H1 (cell line): ENCODE data around the gene CTSL. TPM values are rescaled to one million over a fixed set of nuclear protein-coding genes. Genes with fewer than 3 reads are reported as not detected.
A peak's percentile ranks its signal among the peaks of the same experiment; 100 is the strongest.

Experiments used
- CTCF ChIA-PET: fragments of 300-600 bp; sonication (Branson Sonifier 250); formaldehyde crosslinking; loops from one replicate; lab custom pipeline; 2021; ENCODE audit not compliant: partially characterized antibody; lab: Charles Lee
- POLR2A ChIA-PET: fragments of 300-600 bp; sonication (Branson Sonifier 250); formaldehyde crosslinking; loops from one replicate; lab custom pipeline; 2021; ENCODE audit warnings: inconsistent platforms; ENCODE audit not compliant: partially characterized antibody; lab: Charles Lee
- DNase-seq, 2 experiments: peaks; one replicate each; pipeline versions ENCODE4 v3.0.0 to v3.0.0-alpha.2; 2010 to 2022; ENCODE audit warnings: low spot score in 2 of 2, low read depth in 1 of 2, mixed read lengths in 1 of 2
- FAIRE-seq: peaks from 2 replicates; lab custom pipeline; 2011; peaks lifted over from hg19 to GRCh38; lab: Jason Lieb, UNC
- H2AFZ ChIP-seq: 2 replicates; pipeline ENCODE4 v1.8.1; 2012; ENCODE audit warnings: low read length, inconsistent platforms
- H2AK5ac ChIP-seq: 2 replicates; pipeline ENCODE4 v1.6.1; 2013; ENCODE audit warnings: low read depth, low read length
- H2BK120ac ChIP-seq: replicated peaks from 2 replicates; pipeline ENCODE3; 2013; ENCODE audit warnings: low read depth, low read length, inconsistent platforms
- H2BK12ac ChIP-seq: 2 replicates; pipeline ENCODE4 v1.6.1; 2013; ENCODE audit warnings: low read depth, low read length
- H2BK15ac ChIP-seq: 2 replicates; pipeline ENCODE4 v1.6.1; 2013; ENCODE audit warnings: low read length
- H2BK20ac ChIP-seq: 2 replicates; pipeline ENCODE4 v1.6.1; 2013; ENCODE audit warnings: low read length
- H2BK5ac ChIP-seq: 2 replicates; pipeline ENCODE4 v1.6.1; 2013; ENCODE audit warnings: low read depth, low read length
- H3K14ac ChIP-seq: 2 replicates; pipeline ENCODE4 v1.6.1; 2013; ENCODE audit warnings: inconsistent platforms; ENCODE audit not compliant: insufficient read length
- H3K18ac ChIP-seq: 2 replicates; pipeline ENCODE4 v1.6.1; 2013; ENCODE audit warnings: low read length; ENCODE audit errors: extremely low read depth
- H3K23ac ChIP-seq: 2 replicates; pipeline ENCODE4 v1.6.1; 2013; ENCODE audit warnings: inconsistent platforms; ENCODE audit not compliant: insufficient read length
- H3K23me2 ChIP-seq: 2 replicates; pipeline ENCODE4 v1.6.1; 2013; ENCODE audit warnings: low read depth, low read length
- H3K27ac ChIP-seq: 2 replicates; pipeline ENCODE4 v1.6.1; 2011; ENCODE audit warnings: low read depth, low read length, inconsistent platforms
- H3K27me3 ChIP-seq, 4 experiments: replicated peaks in 1 of 4; 1 replicate in 1 of 4; 2 replicates in 3 of 4; pipeline versions ENCODE4 v1.6.1 to v1.8.1; 2011 to 2013; ENCODE audit warnings: low read length in 3 of 4, mild to moderate bottlenecking in 3 of 4, inconsistent platforms in 2 of 4, mixed read lengths in 2 of 4, moderate library complexity in 1 of 4; ENCODE audit not compliant: control insufficient read depth in 3 of 4, insufficient read depth in 3 of 4; ENCODE audit errors: extremely low read depth in 1 of 4
- H3K36me3 ChIP-seq, 4 experiments: 2 replicates each; pipeline versions ENCODE4 v1.6.1 to v1.8.1; 2011 to 2013; ENCODE audit warnings: mild to moderate bottlenecking in 4 of 4, low read length in 3 of 4, moderate library complexity in 2 of 4, control low read depth in 1 of 4, inconsistent platforms in 1 of 4; ENCODE audit not compliant: insufficient read depth in 4 of 4, control insufficient read depth in 2 of 4
- H3K4ac ChIP-seq: replicated peaks from 2 replicates; pipeline ENCODE3; 2013; ENCODE audit warnings: low read length, low read depth, mixed read lengths, inconsistent platforms; ENCODE audit not compliant: insufficient read length
- H3K4me1 ChIP-seq, 4 experiments: replicated peaks in 1 of 4; 1 replicate in 1 of 4; 2 replicates in 3 of 4; pipeline versions ENCODE4 v1.6.1 to v1.8.1; 2011 to 2013; ENCODE audit warnings: low read length in 3 of 4, inconsistent platforms in 2 of 4, mixed read lengths in 1 of 4; ENCODE audit not compliant: insufficient read depth in 4 of 4, control insufficient read depth in 3 of 4
- H3K4me2 ChIP-seq, 2 experiments: 2 replicates each; pipeline versions ENCODE4 v1.6.1 to v1.8.1; 2011 to 2013; ENCODE audit warnings: low read depth in 2 of 2, low read length in 2 of 2, control low read depth in 1 of 2, inconsistent platforms in 1 of 2, mild to moderate bottlenecking in 1 of 2; ENCODE audit not compliant: insufficient read depth in 1 of 2
- H3K4me3 ChIP-seq, 4 experiments: fragments of 200-600, 300-600 bp in 1 of 4; sonication (generic), shearing (Covaris generic), sonication (Bioruptor Twin) in 1 of 4; 2 replicates each; pipeline versions ENCODE4 v1.5.1 to v1.8.1; 2011 to 2016; ENCODE audit warnings: low read length in 4 of 4, low read depth in 3 of 4, control low read depth in 2 of 4, inconsistent platforms in 2 of 4, mild to moderate bottlenecking in 2 of 4, mixed read lengths in 1 of 4, moderate library complexity in 1 of 4; ENCODE audit not compliant: insufficient read depth in 2 of 4; ENCODE audit errors: extremely low read depth in 1 of 4
- H3K56ac ChIP-seq: replicated peaks from 2 replicates; pipeline ENCODE3; 2013; ENCODE audit warnings: low read depth, mild to moderate bottlenecking, mixed read lengths, low read length, inconsistent platforms; ENCODE audit not compliant: insufficient read length
- H3K79me1 ChIP-seq: 2 replicates; pipeline ENCODE4 v1.6.1; 2013; ENCODE audit warnings: low read depth, low read length, control low read depth
- H3K79me2 ChIP-seq, 2 experiments: 2 replicates each; pipeline versions ENCODE4 v1.6.1 to v1.8.1; 2012 to 2013; ENCODE audit warnings: low read length in 2 of 2, mild to moderate bottlenecking in 2 of 2, inconsistent platforms in 1 of 2; ENCODE audit not compliant: insufficient read depth in 2 of 2, control insufficient read depth in 1 of 2
- H3K9ac ChIP-seq, 4 experiments: replicated peaks in 1 of 4; 1 replicate in 1 of 4; 2 replicates in 3 of 4; pipeline versions ENCODE4 v1.6.1 to v1.8.1; 2011 to 2013; ENCODE audit warnings: low read depth in 3 of 4, low read length in 3 of 4, control low read depth in 2 of 4, mild to moderate bottlenecking in 2 of 4, moderate library complexity in 2 of 4, inconsistent platforms in 1 of 4; ENCODE audit errors: extremely low read depth in 1 of 4
- H3K9me3 ChIP-seq, 2 experiments: 2 replicates each; pipeline versions ENCODE4 v1.6.1 to v1.8.1; 2012 to 2013; ENCODE audit warnings: mild to moderate bottlenecking in 2 of 2, moderate library complexity in 2 of 2, control low read depth in 1 of 2, inconsistent platforms in 1 of 2, low read depth in 1 of 2, low read length in 1 of 2, mixed read lengths in 1 of 2; ENCODE audit not compliant: insufficient read depth in 2 of 2
- H4K20me1 ChIP-seq, 2 experiments: replicated peaks in 1 of 2; 2 replicates each; pipeline versions ENCODE3 to v1.8.1; 2011 to 2013; ENCODE audit warnings: inconsistent platforms in 2 of 2, low read length in 2 of 2, mild to moderate bottlenecking in 1 of 2; ENCODE audit not compliant: insufficient read depth in 2 of 2, control insufficient read depth in 1 of 2
- H4K5ac ChIP-seq: 2 replicates; pipeline ENCODE4 v1.6.1; 2013; ENCODE audit warnings: low read length, low read depth, mixed read lengths, inconsistent platforms; ENCODE audit not compliant: insufficient read length
- H4K8ac ChIP-seq: 2 replicates; pipeline ENCODE4 v1.8.0; 2013; ENCODE audit warnings: mild to moderate bottlenecking, moderate library complexity, low read length, inconsistent platforms; ENCODE audit not compliant: insufficient read depth; ENCODE audit errors: extremely low read depth
- H4K91ac ChIP-seq: replicated peaks from 2 replicates; pipeline ENCODE3; 2013; ENCODE audit warnings: low read length, mixed read lengths, inconsistent platforms; ENCODE audit not compliant: insufficient read length
- CHD2 ChIP-seq: IDR thresholded peaks from 2 replicates; pipeline ENCODE4 v1.6.1; 2012; ENCODE audit warnings: low read length, improper control_type of control experiment
- POLR2AphosphoS5 ChIP-seq: IDR thresholded peaks from 2 replicates; pipeline ENCODE4 v1.6.1; 2011; ENCODE audit warnings: low read depth, low read length
- WGBS, 2 experiments: shearing (Covaris generic) in 1 of 2; methylation state at CpG; one replicate each; pipeline versions ENCODE4 v1.1.6 to v1.1.7; 2013 to 2015; ENCODE audit warnings: low lambda C conversion rate in 2 of 2, mixed read lengths in 2 of 2, inconsistent platforms in 1 of 2, low coverage in 1 of 2, missing lambda C conversion rate in 1 of 2; ENCODE audit not compliant: insufficient replicate concordance in 2 of 2, insufficient coverage in 1 of 2, insufficient read length in 1 of 2; ENCODE audit errors: extremely low coverage in 1 of 2, missing lambda C conversion rate in 1 of 2; 5-methylcytosine and 5-hydroxymethylcytosine counted together
- polyA plus RNA-seq, 7 experiments: library from polyadenylated mRNA; depleted of rRNA in 3 of 7; stranded (reverse) in 5 of 7; unstranded in 2 of 7; fragments of >200 nt in 5 of 7; fragments of 200-250 nt in 2 of 7; gene quantifications; 1 replicate in 5 of 7; 2 replicates in 1 of 7; 4 replicates in 1 of 7; pipeline versions ENCODE4 v1.2.1 to v1.2.3, GENCODE V29; 2011 to 2013; ENCODE audit warnings: missing spikeins in 2 of 7, mixed read lengths in 2 of 7
- total RNA-seq: library from RNA; stranded (reverse); fragmentation: NEBNext Ultra II Directional; extraction: Animal tissue kit (Norgen Biotek cat#: 25700); gene quantifications from 2 replicates; pipeline ENCODE4 v1.2.1, GENCODE V29; 2021

CTSL gene
- total and polyA plus RNA-seq, 2 of the 8 experiments (the other 6 are each of a cell fraction or from before 2014, with no cell fraction given), result 34.2 to 38.2 TPM

- H3K4me1 ChIP-seq, result 0 out of 7 replicates have a peak, but pooled peaks cover 0 to 4% (median 0%) of the 10 kb centered on the region in 4 experiments
- TF ChIP-seq CHD2, result no peak
- TF ChIP-seq POLR2AphosphoS5, result peak; percentile 15; the same call in 1 of the 2 replicates
- no peaks in the 10 kb centered on the region for H3K79me1 ChIP-seq
- H3K9ac ChIP-seq, result no peak overlapping the region
- H2AK5ac ChIP-seq, result no peak overlapping the region
- no peak overlapping the region for H2BK20ac ChIP-seq
- no peak overlapping the region for H2BK5ac ChIP-seq
- FAIRE-seq, result no peak
- 0 out of 2 replicates have a peak overlapping the region, but pooled peaks have one; percentile 15 for H4K8ac ChIP-seq
- no peak for DNase-seq
- no peak overlapping the region for H3K4ac ChIP-seq
- H3K36me3 ChIP-seq, result peaks cover 23 to 86% (median 50%) of the 10 kb centered on the region in 4 experiments
- H2BK15ac ChIP-seq, result no peak overlapping the region
- 80% methylated on average over 9 of the region's 9 CpGs; no CpG with 5 or more reads in 1 of the 2 experiments for WGBS, 2 experiments
- H3K56ac ChIP-seq, result no peak overlapping the region
- no peak overlapping the region for H2BK120ac ChIP-seq
- no peak overlapping the region for H3K18ac ChIP-seq
- H3K14ac ChIP-seq, result no peak overlapping the region
- H4K20me1 ChIP-seq, result peaks cover 0 to 2% of the 10 kb centered on the region in 2 experiments
- H3K27ac ChIP-seq, result no peak overlapping the region
- H2AFZ ChIP-seq, result no peak overlapping the region
- ChIA-PET CTCF (interaction anchor here (1.2 to 3.1 kb wide), 3 partner anchors 17 to 132 kb away, joined by 4 to 14 read pairs (median 5); no protein-coding TSS in a partner anchor), POLR2A (interaction anchor here (0.6 kb wide), 1 partner anchor 184 kb away, joined by 3 read pairs; no protein-coding TSS in a partner anchor)
- no peak overlapping the region for H3K4me3 ChIP-seq
- no peak overlapping the region for H4K5ac ChIP-seq
- no peak overlapping the region for H4K91ac ChIP-seq
- H3K27me3 ChIP-seq, result no peaks in the 10 kb centered on the region
- H3K9me3 ChIP-seq, result no peaks in the 10 kb centered on the region
- no peak overlapping the region for H3K4me2 ChIP-seq
- H2BK12ac ChIP-seq, result no peak overlapping the region
- H3K23me2 ChIP-seq, result no peaks in the 10 kb centered on the region
- no peak overlapping the region for H3K23ac ChIP-seq
- H3K79me2 ChIP-seq, result no peaks in the 10 kb centered on the region
Measured at GRCh38 chr9:87702921-87703320, 23.0 kb upstream of the CTSL start.
